HG02870 (cell line): Measurements from ENCODE around the gene CEACAM8.
"Not testable (repeated sequence)": the region's sequence is repeated elsewhere in the genome, so short reads cannot be mapped to it uniquely, and the experiment has no call there.

Experiments
- ATAC-seq: cut with Tn5 transposase; IDR thresholded peaks from one replicate; pipeline ENCODE4 v1.9.1; 2021; ENCODE audit warnings: mild to moderate bottlenecking, moderate library complexity; ENCODE audit not compliant: unreplicated experiment

Gene CEACAM8

DNA sequence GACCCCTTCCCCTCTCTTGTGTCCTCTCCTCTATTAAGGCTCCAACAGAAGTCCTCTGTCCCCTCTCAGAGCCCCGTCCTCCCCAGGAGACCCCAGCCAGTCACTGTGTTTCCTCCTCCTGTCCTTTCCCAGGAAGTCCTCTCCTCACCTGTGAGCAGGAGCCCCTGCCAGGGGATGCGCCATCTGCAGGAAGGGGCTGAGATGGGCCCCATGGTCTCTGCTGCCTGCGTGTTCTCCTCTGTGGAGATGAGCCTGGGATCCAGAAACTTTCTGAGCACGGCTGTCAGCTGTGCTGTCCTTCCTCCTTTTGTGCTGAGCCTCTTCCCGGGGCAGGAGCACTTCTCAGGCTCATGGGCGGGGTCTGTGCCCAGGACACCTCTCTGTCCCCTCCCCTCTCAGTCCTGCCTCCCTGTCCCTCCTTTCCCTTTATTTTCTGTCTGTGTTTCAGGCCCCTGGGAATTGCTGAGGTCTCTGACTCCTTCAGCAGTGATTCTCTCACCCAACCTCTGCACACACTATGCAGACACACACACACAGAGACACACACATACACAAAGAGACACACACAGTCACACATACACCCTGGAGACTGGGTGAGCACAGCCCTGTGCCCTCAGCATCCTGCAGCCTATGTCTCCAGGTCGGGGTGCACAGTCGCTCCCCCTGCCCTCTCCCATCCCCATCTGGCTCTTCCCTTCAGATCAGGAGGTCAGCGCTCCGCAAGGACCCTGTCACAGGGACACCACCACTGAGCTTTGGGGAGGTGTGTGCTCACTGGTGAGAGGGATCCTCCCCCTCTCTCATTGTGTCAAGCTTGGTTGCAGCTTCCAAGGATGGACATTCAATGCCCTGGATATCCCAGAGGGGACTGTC lies at the start of gene CEACAM8:
Gene CEACAM8, minus strand, starts transcription at position 308 of the 873 bp plus-strand sequence. Its CDS starts 96 bp downstream, at position 212.
- no peak for ATAC-seq

DNA sequence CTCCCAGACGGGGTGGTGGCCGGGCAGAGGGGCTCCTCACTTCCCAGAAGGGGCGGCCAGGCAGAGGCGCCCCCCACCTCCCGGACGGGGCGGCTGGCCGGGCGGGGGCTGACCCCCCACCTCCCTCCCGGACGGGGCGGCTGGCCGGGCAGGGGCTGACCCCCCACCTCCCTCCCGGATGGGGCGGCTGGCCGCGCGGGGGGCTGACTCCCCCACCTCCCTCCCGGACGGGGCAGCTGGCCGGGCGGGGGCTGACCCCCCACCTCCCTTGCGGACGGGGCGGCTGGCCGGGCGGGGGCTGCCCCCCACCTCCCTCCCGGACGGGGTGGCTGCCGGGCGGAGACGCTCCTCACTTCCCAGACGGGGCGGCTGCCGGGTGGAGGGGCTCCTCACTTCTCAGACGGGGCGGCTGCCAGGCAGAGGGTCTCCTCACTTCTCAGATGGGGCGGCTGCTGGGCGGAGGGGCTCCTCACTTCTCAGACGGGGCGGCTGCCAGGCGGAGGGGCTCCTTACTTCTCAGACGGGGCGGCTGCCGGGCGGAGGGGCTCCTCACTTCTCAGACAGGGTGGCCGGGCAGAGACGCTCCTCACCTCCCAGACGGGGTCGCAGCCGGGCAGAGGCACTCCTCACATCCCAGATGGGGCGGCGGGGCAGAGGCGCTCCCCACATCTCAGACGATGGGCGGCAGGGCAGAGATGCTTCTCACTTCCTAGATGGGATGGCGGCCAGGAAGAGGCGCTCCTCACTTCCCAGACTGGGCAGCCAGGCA lies 44.8 kb upstream of the CEACAM8 start:
- not testable (repeated sequence) for ATAC-seq

DNA sequence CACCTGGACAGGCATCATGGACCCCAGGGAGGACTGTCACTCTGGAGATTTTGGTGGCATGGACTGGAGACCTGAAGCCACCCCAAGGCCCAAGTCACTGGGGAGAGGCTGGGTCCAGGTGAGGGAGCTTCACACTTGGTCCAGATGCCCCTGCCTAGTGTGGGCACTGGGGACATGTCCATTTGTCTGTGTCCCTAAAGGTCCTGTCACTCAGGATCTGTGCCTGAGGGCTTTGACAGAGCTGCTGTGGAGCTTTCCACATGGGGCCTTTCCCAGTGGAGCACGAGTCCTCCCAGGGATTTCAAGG lies 40.5 kb upstream of the CEACAM8 start:
- ATAC-seq: no peak

DNA sequence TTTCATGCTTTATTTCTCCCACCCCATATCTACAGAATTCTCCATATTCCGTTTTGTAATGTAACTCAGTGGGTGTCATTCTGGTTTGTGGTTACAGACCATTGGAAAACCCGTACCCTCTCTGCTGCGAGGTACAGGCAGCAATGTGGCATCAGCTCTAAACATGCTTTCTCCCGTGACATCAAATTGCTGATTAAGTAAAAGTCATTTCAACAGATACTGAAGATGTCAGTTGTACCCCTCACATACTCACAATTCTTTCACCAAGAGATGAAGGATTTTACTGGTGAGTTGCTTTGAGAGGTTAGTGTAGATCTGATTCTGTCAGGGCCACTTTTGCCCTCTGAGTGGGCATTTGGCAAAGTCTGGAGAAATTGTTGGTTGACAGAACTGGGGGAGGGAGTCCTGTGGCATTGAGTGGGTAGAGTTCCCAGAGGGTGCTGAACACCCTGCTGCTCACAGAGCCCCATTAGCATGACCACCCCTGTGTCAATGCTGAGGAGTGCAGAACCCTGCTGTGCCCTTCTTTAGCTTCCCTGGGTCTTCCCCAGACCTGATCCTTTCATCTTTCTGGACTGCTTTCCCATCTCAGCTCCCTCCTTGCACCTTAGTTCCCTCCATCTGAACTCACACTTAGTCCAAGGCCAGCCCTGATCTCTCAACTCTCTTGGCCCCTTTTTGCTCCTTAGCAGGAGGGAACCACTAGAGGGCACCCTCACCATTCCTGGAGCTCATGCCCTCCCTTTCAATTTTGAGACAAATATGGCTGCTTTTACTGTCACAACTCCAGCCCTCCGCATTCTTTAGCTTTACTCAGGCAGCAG lies 39.9 kb upstream of the CEACAM8 start:
- ATAC-seq: no peak

DNA sequence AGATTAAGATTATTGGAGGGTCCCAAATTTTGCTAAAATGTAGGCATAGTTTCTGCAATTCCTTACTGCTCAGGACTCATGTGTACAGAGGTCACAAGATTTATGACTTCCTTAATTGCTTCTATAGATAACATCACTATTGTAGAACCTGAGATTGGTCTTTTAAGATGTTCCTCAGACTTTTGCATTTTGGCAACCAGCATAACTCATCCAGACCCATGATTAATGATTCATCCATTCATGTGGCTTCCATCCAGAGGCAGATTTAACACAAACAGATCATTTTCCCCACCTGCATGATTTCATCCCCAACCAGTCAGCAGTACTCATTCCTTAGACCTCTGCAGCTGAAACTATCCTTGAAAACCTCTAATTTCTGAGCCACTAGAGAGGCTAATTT lies 34.5 kb upstream of the CEACAM8 start:
- no peak for ATAC-seq

GRCh38 chr19:42628411-42629140 lies 33.9 kb upstream of the CEACAM8 start:
- ATAC-seq: no peak

DNA sequence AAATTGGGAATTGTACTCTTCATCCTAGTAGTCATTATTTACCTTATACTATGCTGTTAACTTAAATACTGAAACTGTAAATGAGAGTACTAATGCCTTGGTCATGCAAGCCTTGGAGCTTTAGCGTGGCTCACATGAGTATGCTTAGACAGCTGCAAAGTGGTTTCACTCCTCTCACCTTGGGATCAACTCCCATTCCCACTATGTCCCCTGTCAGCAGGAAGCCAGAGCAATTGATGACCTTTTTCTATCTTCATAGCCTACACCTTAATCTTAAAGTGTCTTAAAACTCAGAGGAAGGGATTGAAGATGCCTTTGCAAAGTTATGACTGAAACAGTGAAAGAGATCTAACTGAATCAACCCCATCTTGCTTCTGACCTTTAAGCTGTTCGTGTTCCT lies 33.2 kb upstream of the CEACAM8 start:
- no peak for ATAC-seq

GRCh38 chr19:42626181-42626580 lies 31.5 kb upstream of the CEACAM8 start:
- ATAC-seq: no peak

DNA sequence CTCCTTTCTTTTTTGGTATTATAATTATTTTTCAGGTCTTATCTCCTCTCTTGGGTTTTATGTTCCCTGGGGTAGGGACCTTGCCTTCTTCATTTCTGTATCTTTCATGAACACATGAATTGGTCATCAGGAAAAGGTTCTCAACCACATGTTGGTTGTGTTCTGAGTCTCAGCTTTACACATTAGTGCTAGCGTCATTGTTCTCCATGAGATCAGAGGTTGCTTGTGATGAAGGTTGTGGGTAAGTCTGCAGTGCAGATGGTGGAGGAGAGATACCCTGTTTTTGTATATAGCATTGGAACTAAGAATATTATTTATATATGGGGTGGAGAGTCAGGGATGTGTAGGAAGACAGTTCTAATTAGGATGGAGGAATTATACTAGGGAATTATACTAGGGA lies 24.5 kb upstream of the CEACAM8 start:
- ATAC-seq: no peak

- no peak for ATAC-seq
Observed at GRCh38 chr19:42613666-42614065, 18.9 kb upstream of the CEACAM8 start.

- not testable (repeated sequence) for ATAC-seq
Observed at GRCh38 chr19:42610401-42610915, 15.7 kb upstream of the CEACAM8 start.

DNA sequence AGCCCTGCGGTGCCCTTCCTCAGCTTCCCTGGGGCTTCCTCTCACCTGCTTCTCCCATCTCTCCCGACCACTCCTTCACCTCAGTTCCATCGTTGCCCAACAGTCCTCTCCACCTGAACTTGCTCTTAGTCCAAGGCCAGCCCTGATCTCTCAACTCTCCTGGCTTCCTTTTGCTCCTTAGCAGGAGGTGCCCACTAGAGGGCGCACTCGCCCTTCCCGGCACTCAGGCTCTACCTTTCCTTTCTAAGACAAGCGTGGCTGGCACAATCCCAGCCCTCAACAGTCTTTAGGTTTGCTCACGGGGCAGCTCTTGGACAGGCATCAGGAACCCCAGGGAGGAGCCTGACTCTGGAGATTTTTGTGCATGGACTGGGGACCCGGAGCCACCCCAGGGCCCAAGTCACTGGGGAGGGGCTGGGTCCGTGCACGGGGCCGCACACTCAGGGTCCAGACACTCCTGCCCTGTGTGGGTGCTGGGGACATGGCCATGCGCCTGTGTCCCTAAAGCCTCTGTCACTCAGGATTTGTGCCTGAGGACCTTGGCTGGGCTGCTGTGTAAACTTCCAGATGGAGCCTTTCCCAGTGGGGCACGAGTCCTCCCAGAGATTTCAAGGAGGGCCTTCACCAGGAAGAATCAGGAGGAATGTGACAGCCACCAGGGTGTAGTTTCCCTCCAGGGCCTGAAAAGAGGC lies 12.1 kb upstream of the CEACAM8 start:
- no peak for ATAC-seq

- no peak for ATAC-seq
Observed at GRCh38 chr19:42601811-42602443, 7.2 kb upstream of the CEACAM8 start.

DNA sequence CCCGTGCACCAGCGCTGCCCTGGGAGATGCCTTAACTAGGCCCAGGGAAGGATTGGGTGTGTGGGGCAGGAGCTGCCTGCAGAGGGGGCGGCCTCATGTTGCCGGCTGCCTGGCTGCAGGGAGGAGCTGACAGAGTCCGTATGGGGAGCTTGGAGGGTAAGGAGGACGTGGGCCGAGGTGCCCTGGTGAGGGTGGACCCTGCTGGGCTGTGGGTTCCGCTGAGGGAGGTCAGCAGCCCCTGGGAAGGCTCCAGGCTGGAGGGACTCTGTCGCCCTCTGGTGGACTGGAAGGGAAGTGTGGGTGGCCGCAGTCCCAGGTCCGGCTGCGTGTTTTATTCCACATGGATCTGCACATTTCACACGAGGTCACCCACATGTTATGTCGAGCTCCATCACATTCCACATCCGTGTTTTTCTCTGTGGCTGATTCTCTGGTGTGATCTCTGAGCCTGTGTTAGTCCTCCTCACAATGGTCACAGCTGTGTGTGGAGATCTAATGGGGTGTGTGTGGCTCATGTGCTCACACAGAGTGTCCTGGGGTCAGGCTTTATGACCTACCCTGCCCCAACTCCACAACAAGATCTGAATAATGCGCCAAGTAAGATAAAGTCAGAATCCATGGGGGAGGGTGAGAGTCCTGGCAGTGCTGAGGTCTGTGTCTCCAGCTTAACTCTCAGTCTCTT lies 1.8 kb upstream of the CEACAM8 start:
- no peak for ATAC-seq

DNA sequence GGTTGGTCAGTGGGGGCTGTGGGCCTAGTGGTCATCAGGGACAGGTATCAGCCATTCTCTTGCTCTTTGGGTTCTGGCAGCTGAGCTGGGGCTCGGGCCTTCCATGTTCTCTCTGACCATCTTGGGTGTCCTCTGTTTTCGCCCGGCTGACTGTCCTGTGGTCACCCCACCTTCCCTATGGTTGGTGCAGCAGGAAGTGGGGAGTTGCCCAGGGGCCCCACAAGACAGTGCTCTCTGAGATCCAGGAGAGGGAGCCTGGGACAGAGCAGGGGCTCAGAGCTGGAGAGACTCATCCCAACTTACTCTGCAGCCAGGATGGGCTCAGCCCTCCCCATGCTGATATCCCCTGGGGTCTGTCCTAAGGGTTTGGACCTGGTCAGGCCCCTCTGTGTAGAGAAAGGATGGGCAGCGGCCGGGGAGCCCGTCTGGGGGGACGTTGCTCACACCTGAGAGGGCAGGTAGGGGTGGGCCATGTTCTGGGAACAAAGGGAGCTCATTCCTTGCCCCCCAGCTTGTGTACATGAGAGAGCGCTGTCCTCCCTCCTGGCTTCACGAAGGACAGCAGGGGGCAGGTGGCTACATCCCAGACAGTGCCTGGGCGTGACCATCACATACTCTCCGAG lies 937 bp upstream of the CEACAM8 start:
- no peak for ATAC-seq

DNA sequence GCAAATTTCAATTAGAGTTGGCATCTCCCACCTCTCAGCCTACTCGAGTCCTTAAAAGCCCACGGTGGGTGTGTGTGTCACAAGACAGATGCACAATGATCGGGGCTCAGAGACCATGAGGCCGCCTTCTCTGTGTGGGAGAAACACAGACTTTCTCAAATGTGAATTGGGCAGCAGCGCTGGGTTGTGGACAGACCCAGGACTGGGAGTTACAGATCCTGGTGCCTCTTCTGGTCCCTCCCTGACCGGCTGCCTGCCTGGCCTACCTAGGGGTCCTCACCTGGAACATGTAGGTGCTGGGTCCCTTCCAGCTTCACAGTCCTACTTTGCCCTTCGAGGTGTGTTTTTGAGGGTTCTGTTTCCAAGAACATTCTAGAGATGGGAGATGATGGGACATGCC lies 4.9 kb downstream of the CEACAM8 start:
- ATAC-seq: no peak

GRCh38 chr19:42584466-42584865 lies 10.3 kb downstream of the CEACAM8 start:
- no peak for ATAC-seq

GRCh38 chr19:42577016-42577415 lies 17.7 kb downstream of the CEACAM8 start:
- no peak for ATAC-seq
